Measurements from ENCODE around the gene GPALPP1.

GRCh38 chr13:45049478-45049877, 60.1 kb downstream of the GPALPP1 start:
- TF ChIP-seq CTCF (conservative IDR thresholded peaks at IDR 0.05) (no peak), EZH2 (IDR thresholded peaks at IDR 0.05; ENCODE audit: low read depth) (no peak)

Measured in PC-9 (cell line).